Stimulated activated CD4-positive, alpha-beta T cell treated with anti-CD3 and anti-CD28 coated beads, Interleukin-4, amount 100 ng/mL, for 4 hours (primary cell): ENCODE measurements around the gene PHF21A.
"Not testable (repeated sequence)": the region's sequence is repeated elsewhere in the genome, so short reads cannot be mapped to it uniquely, and the experiment has no call there.

Experiments used
- DNase-seq, 2 experiments: peaks; one replicate each; pipeline ENCODE4 v3.0.0-alpha.2; 2020

Gene PHF21A

DNA sequence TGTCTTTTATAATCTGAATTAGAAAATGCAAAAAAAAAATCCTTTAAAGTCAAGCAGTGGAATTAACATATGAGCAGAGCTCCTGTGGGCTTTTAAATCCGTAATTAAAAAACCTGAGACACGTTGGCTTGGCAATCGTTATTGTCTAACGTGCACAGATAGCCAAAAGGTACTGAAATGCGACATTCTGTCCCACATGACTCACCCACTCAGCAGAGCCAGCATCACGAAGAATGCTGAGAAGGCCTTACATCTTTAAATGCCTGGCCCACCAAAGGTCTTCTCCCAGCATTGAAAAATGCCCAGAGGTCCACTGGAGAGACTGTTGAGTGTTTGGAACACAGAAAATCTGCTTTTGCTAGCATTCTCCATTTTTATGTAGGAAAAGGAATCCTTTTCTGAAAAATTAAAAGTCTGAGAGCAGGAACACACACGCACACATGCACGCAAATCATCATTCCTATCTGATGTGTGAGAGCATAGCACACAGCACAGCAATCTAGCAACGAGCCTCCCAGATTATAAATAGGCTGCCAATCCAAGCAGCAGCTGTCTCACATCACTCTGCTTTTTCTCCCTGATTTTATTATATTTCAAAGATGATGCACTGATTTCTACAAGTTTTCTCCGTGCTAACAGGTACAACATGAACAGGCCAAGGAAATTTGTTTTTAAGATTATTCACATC lies 94.5 kb downstream of the PHF21A start:
- no peak for DNase-seq

DNA sequence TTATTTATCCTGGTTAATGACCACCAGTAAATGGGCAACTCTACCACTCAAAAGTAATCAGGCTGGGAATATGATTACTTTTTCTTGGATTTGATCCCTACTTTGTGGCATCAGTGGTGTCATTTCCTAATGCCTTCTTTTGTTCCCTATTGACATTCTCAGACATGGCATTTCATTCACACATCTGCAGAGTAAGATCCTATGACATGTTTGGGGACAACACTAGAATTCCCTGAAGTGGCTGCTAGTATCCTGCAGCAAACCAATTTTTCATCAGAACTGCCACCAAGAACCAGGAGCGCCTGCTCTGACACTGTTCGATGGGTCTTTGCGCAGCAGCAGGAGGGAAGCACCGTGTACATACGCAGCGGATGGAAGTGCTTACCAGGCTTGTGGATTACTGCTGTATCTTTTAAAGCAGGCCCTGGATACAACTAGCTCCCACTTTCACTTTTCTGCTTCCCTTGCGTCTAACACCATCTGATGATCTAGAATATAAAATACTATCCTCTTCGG lies 101.1 kb downstream of the PHF21A start:
- no peak for DNase-seq

DNA sequence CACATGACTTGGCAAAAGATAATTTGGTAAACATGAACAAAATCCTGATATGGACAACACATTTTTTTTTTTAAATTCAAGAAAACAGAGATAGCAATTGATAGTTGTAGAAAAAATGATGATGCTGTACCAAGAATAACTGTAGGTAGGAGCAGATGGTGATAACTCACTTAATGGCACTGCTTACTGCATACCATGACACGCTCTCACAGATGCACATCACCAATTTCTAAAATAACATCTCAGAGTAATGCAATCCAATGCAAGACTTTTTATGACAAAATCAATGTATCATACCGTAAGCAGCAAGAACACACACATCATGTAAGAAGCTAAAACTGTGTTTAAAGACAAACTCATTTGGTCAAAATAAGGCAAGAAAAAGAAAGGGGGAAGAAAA lies 102.6 kb downstream of the PHF21A start:
- no peak for DNase-seq

DNA sequence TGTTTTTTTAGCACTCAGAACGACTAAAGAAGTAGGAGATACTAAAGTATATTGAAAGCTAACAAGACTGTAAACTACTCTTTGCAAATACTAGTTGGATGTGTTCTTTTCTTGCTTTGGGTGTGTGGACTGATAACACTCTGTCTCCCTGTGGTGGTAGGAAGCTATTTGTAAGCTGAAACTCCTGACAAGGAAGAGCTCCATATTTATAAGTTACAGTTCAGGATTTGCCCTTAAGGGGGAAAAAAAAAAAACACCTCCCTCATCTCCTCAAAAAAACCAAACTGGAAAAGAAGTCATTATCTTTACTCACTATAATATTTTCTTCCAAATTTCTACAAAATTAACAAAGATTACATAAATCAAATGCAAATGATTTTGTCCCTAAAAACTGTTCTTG lies 103.9 kb downstream of the PHF21A start:
- no peak for DNase-seq

DNA sequence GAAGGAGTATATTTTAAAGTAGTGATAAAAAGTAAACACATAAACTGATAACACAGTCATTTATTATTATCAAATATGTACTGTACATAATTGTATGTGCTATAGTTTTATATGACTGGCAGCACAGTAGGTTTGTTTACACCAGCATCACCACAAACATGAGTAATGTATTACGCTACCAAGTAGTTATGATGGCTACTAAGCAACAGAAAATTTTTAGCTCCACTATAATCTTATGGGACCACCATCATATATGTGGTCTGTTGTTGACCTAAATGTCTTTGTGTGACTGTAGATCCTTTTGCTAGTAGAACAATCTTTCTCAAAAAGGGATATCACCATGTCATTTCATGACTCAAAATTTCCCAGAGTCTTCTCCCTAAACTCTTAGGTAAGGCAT lies 105.3 kb downstream of the PHF21A start:
- no peak for DNase-seq

DNA sequence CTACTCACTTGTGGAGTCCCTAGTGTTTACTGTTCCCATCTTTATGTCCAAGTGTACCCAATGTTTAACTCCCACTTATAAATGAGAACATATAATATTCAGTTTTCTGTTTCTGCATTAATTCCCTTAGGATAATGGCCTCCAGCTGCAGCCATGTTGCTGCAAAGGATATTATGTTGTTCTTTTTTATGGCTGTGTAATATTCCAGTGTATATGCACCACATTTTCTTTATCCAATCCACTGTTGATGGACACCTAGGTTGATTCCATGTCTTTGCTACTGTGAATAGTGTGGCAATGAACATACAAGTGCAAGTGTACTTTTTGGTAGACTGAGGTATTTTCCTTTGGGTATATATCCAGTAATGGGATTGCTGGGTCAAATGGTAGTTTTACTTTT lies 107.1 kb downstream of the PHF21A start:
- not testable (repeated sequence) for DNase-seq

DNA sequence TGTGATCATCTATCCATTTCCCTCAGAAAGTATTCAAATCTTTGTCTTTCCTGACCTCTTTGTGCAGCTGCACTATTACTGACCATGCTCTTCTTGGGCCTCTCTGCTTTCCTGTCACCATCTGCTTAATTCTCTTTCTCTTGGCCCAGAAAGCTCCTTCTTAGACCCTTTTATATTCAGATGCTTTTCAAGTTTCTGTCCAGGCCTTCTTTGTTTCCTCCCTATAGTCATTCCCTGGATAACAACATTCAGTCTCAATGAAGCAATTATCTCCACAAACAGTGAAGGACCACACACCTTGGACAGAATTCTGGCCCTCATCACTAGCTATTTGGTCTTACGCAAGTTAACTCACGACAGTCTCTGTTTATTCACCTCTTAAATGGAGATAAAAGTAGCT lies 109.1 kb downstream of the PHF21A start:
- DNase-seq = no peak

DNA sequence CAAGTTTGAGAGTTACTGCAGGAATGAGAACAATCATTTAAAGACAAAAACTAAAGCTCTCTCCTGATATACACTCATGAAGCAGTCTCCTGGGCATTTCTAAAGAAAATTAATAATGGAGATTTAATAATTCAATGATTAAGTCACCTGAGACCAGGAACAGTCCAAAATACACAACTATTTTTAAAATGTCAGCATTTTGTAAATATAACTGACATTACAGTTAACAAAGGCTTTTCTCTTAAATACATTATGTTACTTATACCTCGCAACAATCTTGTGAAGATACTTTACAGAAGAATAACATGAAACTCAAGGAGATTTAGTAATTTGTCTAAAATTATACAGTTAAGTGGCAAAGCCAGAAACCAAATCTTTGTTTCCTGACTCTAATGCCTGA lies 111.2 kb downstream of the PHF21A start:
- DNase-seq = no peak

DNA sequence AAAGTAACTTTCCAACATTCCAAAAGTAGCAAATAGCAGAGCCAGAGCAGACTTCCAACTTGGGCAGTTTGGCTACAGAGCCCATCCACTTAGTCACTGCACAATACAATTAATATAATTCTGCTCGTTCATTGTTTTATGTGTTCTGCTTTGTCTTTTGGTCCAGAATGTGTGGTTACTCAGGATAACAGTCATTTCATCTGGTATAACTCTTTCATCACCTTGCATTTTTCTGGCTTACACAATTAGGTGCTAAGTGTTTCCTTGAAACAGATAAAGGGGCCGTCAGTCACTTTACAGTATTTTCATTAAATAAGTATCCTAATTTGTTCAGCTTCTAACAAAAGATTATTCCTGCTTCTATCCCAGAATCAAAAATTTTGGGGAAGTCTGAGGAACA lies 111.6 kb downstream of the PHF21A start:
- DNase-seq = no peak

DNA sequence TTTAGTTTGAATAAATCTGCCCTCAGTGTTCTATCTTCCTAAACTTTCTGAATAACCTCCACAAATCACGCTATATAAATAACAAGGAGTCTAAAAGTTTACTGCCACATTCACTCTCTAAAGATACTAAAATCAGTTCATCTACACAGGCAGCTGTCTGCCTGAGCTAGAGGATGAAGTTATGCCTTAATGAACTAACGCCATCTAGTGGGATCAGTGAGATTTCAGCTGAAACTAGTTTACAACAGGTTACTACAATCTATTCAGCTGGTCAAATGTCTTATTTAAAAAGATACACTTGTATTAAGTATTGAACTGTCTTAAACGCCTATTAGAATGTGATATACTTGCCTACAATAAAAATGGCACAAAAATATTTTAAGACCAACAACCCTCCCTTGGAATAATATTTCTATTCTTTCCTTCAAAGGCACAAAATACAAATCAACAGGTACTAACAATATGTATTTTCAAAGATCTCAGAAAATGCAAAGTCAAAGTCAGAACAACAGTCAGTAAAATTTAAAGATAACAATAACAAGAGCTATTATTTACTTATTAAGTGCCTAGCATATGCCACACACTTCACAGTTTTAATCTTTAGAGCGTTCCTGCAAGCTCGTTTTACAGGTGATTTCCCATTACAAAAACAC lies 114.7 kb downstream of the PHF21A start:
- DNase-seq = peak in 1 of 2 experiments; percentile 5

DNA sequence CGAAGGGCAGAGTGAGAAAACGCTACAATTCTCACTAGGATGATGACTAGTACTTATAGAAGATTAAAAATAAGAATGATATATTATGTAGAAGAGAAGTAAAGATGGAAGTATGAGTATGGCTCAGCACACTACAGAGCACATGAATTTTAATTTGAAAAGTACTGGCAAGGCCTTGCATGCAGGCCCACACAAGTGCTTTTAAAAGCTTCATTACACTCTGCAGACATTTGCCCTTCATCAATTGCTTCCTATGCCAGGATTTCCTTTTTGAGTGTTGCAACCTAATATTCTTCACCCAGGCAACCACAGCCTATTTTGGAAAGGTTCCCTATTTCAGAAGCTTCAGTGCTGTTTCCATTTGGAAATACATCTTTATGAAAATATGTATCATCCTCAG lies 117.7 kb downstream of the PHF21A start:
- no peak for DNase-seq

DNA sequence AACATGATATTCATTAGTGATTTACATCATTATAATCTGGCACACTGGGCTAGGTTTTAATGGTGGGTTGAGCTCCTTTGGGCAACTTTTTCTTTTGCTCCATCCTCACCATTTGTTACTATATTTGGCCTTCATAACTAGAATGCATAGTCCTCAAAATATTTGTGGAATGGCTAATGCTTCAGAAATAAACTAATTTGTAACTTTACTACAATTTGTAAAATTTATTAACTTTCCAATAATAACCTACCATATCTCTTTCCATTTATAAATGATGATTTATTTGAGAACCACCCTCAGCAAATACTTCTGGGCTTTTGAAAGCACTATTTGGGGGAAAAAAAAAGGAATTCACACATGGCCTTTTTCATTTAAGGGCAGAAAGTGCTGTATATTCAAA lies 119.1 kb downstream of the PHF21A start:
- no peak for DNase-seq

DNA sequence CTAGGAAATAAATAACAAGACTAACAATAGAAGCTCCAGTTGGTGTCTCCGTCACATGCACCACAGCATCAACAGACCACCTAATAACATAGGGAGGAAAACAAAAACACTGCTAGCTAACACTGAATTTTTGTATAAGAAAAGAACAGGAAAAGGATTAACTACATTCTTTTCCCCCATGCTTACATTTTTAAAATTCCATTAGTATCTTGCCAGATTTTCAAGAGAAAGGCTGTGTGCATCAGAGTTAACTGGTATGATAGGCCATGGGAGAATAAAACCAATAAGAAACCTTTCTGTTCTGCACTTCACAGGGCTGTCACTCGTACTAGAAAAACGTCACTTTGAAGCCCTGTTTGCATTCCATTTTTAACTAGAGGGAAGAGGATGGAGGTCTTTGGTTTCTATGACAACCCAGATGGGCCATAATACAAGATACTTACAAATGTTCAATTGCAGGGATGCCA lies 119.8 kb downstream of the PHF21A start:
- no peak for DNase-seq

DNA sequence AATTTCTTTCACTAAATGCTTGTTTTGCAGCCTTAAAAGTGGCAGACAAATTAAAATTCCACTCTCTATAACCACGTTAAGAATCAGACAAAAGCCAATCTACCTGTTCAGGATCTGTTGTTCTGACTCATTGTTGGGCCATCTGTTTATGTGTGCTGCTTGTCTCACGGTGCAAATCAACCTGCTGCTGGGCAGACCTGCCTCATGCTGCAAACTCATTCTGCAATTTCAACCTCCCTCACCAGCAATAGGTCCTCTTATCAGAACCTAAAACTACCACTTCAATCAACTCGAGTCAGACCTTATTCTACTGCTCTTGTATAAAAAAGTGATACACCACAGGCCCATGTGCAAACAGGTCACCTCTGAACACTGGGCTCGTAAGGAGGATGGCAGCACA lies 123.7 kb downstream of the PHF21A start:
- no peak for DNase-seq

DNA sequence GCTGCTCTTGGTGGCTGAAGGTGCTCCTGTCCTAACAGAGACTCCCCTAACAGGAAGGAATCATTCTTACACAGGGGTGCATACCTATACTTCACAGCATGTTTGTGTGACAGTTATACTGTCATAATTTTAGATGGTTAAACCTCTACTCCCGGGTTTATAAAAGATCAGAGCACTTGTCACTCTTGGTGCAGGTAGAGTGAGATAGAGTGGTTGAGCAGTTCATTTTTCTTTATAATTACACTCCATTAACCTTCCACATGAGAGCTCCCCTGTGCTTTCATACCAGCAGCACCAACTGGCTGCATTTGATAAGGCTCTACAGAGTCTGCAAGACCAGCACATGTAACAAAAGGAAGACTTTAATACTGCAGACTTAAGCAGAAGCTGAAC lies 125.9 kb downstream of the PHF21A start:
- DNase-seq = no peak

DNA sequence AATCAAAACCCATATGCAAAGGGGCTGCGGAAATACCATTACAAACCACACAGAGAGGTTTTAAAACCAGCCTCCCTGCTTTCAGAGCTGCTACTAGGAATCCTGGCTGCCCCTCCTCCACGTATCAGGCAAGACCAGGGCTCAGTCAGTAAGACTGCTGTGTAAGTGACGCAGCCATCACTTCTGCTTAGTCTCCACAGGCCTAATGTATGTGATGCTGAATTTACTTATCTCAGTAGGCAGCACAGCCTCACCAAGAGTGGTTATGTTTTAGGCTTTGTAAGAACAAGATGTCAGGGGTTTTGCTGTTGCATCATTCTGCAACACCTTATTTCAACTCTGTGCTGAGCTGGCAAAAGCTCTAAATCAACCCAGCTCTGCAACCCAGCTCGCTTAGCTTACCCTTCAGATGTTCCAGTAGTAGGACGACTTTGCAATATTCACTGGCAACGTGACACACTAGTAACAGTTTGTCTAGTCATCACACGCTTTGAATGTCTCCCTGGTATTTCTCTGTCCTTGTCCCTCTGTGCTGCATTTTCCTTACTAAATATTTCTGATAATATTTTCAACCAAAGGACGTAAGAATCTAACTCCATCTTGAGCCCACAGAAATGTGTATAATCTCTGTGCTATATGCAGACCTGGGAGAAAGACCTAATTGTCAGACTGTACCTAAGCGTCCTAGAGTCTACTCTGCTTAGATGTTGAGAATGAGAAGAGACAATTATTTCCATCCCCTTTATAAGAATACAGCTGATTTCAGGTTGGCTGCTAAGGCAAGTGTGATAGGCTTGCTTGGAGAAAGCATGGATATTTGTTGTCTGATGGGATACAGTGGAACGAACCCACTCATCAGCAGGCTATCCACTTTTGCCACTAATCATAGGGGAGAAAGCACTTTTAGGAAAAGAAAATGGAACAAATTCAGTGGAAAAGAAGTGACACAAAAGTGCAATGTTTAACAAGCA lies 126.6 kb downstream of the PHF21A start:
- DNase-seq = no peak

DNA sequence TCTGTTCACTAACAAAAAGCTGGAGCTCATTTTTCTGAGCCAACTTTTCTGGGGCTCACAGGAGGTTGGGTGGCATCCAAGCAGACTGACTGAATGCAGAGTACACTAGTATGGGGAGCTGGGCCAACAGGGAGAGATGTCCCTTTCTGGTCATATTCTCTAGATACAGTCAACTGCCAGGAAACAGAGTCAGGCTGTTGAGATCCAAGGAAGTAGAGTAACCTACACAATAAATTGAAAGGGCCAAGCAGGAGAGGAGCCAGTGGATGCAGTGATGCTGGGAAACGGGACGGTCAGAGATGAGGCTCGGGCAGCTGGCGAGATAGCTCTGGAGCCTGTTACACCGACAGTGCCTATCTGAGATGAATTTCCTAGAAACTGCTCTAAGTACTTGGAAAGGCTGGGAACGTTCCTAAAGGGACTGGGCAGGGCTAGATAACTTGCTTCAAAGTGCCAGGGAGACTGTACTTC lies 127.7 kb downstream of the PHF21A start:
- DNase-seq = no peak

DNA sequence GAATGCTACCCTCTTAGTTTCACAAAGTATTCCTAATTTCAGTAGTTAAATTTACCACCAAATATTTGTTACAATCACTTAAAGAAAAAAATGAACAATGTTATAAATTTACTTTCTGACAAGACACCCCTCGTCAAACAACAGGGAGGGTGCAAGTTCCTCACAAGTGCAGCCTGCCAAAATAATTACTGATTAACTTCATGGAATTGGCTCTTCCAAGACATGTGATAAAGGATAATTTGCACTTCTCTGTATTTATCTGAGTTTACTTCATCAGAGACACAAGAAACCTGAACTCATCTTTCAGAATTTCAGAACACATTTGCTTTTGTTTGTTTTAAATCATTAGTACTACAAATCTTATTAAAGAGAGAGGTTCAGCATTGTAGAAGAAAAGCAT lies 132.3 kb downstream of the PHF21A start:
- DNase-seq = no peak

DNA sequence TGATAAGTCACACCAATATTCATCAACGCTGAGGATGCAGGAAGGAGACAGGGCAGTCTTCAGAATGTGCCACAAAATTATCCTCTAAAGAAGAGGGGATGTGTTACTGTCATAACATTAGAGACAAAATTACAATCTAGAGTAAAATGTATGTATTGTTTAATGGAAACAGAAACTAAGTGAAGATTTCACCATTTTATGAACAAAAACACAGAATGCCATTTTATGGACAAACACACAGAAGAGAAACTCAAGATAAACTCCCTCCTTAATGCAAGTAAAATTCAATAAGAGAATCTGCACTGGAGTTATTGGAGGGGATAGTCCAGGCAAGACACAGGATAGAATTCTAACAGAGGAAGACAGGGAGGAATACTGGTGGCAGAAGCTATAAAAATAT lies 136.0 kb downstream of the PHF21A start:
- DNase-seq = no peak

DNA sequence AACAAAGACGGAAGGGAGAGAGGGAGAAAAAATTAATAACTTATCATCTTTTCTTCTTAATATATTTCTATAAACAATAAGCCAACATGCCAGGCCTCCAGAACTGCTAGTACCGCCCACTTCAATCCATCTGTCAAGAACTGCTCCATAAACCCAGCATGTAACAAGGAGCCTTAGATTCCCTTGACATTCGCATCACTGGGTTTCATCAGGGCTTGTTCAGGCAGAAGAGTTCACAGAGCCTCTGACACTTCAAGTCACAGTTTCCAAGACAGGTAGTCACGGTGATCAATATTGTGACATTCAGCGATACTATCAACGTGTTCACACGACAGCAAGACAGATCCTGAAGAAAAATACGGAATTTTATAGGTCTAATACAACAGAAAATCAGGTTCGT lies 137.1 kb downstream of the PHF21A start:
- DNase-seq = no peak

DNA sequence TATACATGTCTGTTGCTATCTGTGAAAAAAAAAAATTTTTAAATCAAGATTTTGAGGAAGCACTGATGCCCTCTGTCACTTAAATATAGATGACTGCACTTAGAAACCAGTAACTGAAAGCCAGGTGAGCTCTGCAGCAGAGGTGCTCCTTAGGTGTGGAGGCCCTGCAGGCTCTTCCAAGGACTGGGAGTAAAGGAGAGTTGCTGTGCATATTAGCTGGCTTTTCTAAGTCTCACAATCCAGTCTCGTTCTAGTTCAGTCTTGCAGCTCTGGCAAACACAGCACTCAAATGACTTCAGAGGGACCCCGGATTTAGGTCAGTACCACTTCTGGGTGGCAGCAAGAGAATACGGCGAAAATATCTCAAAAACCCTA lies 137.8 kb downstream of the PHF21A start:
- DNase-seq = no peak

DNA sequence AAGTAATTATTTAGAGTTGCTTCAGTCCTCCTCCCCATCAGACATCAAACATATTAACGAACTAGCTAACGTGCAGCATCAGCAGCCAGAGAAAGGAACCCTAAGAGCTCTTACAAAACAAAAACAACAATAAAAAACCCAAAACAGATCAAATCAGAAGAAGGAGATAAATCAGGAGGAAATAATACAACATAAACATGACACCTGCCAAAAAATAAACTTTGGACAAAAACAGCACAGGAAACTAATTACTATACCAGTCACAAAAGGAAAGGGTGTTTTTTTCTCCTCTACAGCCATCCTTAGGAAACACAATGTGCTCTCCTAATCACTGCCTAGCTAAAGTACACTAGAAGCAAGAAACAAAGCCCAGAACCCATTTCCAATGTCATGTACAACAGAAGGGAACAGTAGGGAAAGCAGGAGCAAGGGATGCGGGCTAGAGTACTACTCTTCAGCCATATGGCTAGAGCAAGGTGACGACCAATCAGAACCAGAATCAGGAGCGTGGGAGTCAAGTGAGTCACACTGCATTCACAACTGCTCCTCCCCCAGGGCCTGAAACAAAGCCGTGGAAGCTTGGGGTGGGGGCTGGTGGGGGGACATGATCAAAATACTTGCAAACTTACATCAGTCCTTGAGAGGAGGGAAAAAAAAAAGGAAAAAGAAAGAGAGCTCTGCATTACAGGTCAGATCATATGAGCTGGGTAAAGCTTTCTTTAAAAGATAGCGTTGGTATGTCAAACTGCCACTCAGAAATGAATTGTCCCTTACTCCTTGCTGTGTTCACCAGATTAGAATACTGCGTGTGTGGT lies 138.4 kb downstream of the PHF21A start:
- peak; percentile 32 to 33 for DNase-seq
